Activated CD8-positive, alpha-beta memory T cell treated with anti-CD3 and anti-CD28 coated beads for 4 hours (primary cell): Measurements from ENCODE around the gene WRAP73.

Source experiments
- DNase-seq, 2 donors: peaks; one replicate each; pipeline ENCODE4 v3.0.0-alpha.2; 2020; ENCODE audit warnings: low read depth in 2 of 2

The WRAP73 gene

GRCh38 chr1:3650248-3651025, 534 bp upstream of the WRAP73 start:
- DNase-seq = no peak

DNA sequence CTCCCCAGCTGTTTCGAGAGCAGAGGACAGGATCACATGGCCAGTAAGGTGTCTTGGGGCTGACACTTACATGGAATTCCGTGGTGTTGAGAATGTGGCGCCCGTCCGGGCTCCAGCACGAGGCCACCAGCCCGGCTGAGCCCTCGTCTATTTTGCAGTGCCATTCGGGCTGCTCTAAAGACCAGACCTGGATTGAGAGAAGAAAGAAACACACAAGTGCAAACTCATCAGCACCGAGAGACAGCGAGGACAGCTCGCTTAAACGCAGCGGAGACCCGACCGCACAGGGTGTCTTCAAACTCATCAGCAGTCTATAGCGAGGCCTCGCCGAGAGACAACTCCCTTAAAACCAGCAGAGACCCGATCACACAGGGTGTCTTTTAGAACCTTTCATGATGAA, 3.3 kb downstream of the WRAP73 start:
- no peak for DNase-seq

GRCh38 chr1:3645666-3646355, 4.1 kb downstream of the WRAP73 start:
- no peak for DNase-seq

- DNase-seq = no peak
Measured at GRCh38 chr1:3645247-3645646, 4.7 kb downstream of the WRAP73 start.

DNA sequence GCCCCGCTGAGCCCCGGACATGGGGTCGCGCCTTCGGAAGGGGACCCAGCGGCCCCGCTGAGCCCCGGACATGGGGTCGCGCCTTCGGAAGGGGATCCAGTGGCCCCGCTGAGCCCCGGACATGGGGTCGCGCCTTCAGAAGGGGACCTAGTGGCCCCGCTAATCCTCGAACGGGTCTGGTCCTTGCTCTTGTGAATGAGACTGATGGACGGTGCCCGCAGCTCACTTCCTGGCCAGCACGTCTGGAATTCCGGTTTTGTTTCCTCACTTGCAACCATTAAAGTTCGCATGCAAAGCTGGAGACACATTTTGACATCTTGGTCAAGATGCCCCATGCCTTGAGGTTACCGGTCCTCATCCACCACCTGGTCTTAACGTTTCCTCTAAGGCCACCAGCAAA, 5.6 kb downstream of the WRAP73 start:
- no peak for DNase-seq

- DNase-seq = no peak
Measured at GRCh38 chr1:3642919-3643675, 6.8 kb downstream of the WRAP73 start.

GRCh38 chr1:3641816-3642215, 8.1 kb downstream of the WRAP73 start:
- no peak for DNase-seq

DNA sequence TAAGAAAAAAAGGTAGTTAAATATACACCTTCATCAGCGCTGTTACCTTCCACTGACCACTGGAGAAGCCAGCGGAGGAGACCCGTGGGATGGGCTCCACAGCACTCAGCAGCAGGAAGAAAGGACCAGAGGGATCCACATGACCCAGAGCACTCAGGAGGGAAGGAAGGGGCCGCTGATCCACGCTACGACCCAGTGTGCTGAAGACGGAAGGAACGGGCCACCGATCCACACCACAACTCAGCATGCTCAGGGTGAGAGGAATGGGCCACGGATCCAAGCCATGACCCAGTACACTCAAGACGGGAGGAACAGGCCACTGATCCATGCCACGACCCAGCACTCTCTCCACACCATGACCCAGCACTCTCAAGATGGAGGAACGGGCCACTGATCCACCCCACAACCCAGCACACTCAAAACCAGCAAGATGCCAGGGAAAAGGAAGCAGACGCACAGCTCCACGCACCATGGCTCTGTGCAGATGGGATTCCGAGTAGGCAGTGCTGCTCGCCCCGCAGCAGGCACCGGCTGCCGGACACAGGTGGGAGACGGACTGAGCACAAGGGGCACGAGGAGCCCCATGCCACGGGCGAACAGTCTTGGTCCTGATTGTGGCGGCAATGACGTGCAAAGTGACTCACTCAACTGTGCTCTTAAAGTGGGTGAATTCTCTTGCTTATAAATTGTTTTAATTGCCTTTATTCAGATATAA, 8.7 kb downstream of the WRAP73 start:
- DNase-seq = no peak

GRCh38 chr1:3640121-3640837, 9.6 kb downstream of the WRAP73 start:
- no peak for DNase-seq

DNA sequence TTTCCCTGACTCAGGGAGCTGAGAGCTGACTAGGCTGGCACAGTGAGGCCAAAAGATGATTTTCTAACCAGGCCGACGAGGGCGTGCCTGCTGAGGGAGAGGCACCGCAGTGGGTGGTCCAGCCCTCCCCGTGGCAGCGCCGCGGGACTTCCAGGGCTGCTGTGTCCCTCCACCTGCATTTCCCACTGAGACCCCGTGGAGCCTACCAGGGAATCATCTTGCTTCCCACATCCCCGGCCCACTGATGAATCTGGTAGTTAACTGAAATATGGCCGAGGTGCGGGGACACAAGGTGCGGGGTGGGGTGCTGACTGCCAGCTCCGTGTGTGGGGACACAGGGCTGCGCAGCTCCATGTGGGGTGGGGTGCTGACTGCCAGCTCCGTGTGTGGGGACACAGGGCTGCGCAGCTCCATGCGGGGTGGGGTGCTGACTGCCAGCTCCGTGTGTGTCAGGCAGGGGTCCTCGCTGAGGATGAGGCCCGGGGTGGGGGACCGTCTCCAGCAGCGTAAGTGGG, 10.4 kb downstream of the WRAP73 start:
- DNase-seq = no peak

DNA sequence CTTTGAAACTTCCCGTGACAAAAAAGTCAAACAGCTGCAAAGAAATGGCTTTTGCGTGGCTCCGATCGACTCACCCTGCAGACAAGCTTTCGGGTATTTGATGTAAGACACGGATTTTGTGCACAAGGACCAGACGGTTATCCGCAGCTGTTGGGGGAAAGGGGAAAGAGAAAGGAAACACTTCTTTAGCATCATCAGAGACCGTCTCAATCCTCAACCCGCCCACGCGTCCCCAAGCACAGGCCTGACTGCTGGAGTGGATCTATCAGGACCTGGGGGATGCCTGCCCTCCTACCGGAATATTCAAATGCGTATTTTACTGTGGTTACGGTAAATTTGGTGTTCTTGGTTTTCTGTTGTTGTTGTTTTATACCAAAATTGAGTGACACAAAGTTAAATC, 11.2 kb downstream of the WRAP73 start:
- no peak for DNase-seq

DNA sequence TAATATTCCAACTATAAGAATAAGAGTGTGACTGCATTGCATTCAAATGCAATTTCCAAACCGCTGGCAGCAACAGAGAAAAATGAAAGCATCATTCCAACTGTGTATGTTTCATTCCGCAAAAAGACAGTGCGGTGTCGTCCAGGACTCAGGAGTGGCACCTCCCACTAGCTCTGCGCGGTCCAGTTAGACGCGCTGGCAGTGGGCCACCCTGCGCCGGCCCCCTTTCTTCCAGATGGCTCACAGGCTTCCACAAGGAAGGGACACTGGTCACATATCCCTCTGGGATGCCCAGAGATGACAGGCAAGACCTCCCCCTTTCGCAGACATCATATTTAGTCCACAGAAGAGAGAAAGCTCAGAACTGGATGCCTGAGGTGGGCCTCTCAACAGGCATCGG, 11.9 kb downstream of the WRAP73 start:
- DNase-seq = no peak

DNA sequence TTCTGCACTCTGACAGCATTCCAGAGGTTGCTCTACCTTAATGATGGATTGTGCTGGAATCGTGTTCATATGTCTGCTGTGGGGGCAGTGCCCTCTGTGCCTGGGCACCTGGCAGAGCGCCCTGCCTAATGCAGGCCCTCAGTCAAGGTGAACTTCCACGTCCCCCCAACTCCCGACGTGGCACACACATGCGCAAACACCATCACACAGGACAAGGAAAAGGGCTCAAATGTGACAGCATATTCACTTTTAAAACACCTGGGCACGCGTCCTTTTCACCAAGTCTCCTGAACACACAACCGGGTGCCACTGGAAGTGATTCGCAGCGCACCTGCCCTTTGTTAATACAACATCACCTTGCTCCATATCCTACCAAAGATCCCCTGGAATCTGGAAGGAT, 13.4 kb downstream of the WRAP73 start:
- DNase-seq = no peak

DNA sequence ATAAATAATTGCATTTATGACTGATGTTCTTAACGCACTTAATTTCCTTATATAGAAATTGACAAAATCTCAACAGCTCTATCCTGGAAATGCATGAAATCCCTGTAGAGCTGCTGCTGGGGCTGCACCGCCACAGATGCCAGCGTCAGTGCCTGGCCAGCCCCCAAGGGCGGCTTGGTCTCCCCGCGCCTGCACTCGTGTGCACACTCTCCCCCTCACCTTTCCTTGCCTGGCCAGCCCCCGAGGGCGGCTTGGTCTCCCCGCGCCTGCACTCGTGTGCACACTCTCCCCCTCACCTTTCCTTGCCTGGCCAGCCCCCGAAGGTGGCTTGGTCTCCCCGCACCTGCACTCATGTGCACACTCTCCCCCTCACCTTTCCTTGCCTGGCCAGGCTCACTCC, 13.8 kb downstream of the WRAP73 start:
- DNase-seq = no peak

GRCh38 chr1:3634059-3634800, 15.7 kb downstream of the WRAP73 start:
- no peak for DNase-seq

DNA sequence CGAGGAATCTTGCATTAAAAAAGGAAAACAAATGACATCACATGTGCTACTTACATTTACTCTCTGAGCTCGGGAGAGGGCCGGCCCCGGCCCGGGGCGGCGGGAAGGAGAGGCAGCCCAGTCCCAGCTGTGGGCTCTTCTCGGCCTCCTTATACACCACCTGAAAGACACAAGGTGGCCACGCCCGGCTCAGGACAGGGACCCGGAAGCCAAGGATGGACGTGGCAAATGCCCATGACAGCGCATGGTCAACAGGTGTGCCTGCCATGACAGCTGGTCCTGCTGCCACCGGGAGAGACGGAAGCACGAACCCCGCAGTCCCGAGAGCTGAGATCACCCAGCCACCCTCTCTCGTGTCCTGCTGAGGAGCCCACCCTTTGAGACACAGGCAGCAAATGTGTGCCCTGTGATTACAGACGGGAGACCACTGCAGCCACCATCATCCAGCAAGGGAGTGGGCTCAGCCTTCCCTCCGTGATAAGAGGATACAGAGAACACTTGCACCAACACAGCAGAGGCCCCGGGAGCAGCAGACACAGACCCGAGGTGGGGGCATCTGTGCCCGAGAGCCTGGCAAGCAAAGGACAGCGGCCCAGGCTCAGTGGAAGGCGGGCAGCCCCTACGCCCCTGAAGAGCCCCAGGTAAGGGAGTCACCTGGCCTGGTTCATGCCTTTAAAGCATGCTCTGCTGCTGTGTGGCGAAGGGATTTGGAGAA, 16.4 kb downstream of the WRAP73 start:
- no peak for DNase-seq

DNA sequence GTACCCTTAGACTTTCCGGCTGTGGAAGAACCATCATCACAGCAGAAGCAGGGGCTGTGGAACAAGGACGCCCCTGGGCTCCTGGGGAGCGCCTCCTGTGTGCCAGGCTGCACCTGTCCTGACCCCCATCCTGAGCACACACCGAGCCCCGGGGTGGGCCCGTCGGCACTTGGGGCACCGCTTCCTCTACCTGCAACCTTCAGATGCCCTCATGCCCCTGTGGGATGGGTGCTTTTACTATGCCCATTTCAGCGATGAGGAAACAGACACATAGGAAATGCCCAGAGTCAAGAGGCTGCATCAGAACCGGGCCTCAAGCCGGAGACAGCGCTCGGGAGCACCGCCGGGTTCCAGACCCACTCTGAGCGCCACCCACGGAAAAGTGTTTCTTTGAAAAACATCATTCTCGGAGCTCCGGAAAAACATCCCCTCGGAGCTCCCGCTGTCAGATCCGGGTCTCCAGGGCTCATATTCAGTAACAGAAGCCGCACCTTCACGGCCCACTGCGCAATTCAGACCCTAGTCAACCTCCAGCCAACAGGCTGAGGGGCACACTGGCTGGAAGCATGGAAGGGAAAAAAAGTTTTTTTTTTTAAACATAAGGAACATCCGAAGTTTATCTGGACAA, 17.1 kb downstream of the WRAP73 start:
- DNase-seq = no peak

- no peak for DNase-seq
Measured at GRCh38 chr1:3632298-3632697, 17.6 kb downstream of the WRAP73 start.
